ENCODE data around the gene CCDC33.

CCDC33 gene

GRCh38 chr15:74383695-74384565 is 147.8 kb downstream of the CCDC33 start:
- no peak for DNase-seq

GRCh38 chr15:74384566-74384880 is 148.4 kb downstream of the CCDC33 start:
- DNase-seq: no peak

GRCh38 chr15:74384881-74385643 is 148.9 kb downstream of the CCDC33 start:
- no peak for DNase-seq

- no peak for DNase-seq
Measured at GRCh38 chr15:74385733-74386132, 149.6 kb downstream of the CCDC33 start.
